ENCODE data around the gene PCDH11Y.
A peak's percentile ranks its signal among the peaks of the same experiment; 100 is the strongest.
"Not testable (repeated sequence)": the region's sequence is repeated elsewhere in the genome, so short reads cannot be mapped to it uniquely, and the experiment has no call there.

PCDH11Y gene, protein sequence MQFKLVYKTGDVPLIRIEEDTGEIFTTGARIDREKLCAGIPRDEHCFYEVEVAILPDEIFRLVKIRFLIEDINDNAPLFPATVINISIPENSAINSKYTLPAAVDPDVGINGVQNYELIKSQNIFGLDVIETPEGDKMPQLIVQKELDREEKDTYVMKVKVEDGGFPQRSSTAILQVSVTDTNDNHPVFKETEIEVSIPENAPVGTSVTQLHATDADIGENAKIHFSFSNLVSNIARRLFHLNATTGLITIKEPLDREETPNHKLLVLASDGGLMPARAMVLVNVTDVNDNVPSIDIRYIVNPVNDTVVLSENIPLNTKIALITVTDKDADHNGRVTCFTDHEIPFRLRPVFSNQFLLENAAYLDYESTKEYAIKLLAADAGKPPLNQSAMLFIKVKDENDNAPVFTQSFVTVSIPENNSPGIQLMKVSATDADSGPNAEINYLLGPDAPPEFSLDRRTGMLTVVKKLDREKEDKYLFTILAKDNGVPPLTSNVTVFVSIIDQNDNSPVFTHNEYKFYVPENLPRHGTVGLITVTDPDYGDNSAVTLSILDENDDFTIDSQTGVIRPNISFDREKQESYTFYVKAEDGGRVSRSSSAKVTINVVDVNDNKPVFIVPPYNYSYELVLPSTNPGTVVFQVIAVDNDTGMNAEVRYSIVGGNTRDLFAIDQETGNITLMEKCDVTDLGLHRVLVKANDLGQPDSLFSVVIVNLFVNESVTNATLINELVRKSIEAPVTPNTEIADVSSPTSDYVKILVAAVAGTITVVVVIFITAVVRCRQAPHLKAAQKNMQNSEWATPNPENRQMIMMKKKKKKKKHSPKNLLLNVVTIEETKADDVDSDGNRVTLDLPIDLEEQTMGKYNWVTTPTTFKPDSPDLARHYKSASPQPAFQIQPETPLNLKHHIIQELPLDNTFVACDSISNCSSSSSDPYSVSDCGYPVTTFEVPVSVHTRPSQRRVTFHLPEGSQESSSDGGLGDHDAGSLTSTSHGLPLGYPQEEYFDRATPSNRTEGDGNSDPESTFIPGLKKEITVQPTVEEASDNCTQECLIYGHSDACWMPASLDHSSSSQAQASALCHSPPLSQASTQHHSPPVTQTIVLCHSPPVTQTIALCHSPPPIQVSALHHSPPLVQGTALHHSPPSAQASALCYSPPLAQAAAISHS (N-terminal part only)

DNA sequence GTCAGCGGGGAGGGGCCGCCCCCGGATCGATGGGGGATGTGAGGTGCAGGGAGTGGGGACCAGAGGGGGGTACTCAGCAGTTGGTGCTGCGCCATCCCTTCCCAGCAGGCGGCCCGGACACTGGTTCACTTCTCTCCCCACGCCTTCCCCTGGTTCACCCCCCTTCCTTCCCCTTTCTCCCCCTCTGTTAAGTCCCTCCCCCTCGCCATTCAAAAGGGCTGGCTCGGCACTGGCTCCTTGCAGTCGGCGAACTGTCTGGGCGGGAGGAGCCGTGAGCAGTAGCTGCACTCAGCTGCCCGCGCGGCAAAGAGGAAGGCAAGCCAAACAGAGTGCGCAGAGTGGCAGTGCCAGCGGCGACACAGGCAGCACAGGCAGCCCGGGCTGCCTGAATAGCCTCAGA lies at the start of gene PCDH11Y:
TSS of gene PCDH11Y (plus strand) at position 240 of the 400 bp plus-strand sequence. CDS start 56,804 bp downstream, outside the sequence.
- peak in 1 of 2 donors; percentile 0 for DNase-seq (ENCODE audit: extremely low read depth in 1 of 2, low read depth in 1 of 2)

DNA sequence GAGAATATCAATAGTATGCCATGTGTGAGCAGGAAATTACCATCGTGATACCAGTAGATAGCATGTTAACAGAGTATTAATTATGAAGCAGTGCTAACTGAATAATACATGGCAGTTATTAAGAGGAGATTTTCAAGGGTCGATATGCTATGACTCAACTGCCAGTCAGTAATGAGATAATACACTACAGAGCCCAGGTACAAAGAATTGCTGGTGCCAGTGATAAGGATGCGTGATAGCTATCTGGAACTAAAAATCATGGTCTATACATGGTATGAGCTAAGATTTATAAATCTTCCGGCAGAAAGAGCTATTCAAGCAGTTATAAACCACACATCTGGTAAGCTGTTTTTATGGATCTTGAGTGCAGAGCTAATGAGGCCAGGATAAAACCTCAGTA lies 32.2 kb upstream of the PCDH11Y start:
- not testable (repeated sequence) for DNase-seq (ENCODE audit: extremely low read depth in 1 of 2, low read depth in 1 of 2)

GRCh38 chrY:4991743-4992400 lies 8.2 kb upstream of the PCDH11Y start:
- not testable (repeated sequence) for DNase-seq (ENCODE audit: extremely low read depth in 1 of 2, low read depth in 1 of 2)

GRCh38 chrY:4994892-4995291 lies 5.2 kb upstream of the PCDH11Y start:
- DNase-seq (ENCODE audit: extremely low read depth in 1 of 2, low read depth in 1 of 2), result not testable (repeated sequence)

DNA sequence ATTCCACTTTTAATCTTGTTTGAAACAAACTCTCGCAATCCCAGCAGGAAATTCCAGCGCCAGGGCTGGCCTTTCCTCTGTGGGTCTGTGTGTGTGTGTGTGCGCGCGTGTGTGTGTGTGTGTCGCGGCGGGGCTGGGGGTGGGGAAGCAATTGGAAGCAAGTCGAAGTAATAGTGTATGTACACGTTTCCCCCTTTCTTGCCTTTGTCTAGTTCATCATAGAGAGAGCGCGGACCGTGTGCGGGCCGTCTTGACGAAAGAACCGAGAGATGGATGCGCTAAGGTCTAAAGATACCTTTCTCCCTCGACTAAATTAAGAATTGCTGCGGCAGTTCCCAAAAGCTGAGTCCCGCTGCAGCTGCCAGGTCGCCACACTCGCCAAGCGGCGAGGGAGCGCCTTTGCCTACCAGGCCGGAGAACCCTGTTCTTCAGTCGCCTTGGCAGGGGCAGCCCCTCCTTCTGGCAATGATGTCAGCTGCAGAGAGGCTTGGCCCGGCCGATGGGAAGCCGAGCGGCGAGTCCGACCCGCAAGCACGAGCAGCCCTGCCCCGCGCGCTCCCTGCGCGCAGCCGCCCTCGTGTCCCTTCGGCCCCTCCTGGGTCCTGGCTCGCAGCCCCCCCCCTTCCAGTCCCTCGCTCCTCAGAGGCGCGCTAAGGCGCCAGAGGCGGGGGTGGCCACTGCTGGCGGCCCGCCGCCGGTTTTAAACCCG lies 2.5 kb downstream of the PCDH11Y start:
- not testable (repeated sequence) for DNase-seq (ENCODE audit: extremely low read depth in 1 of 2, low read depth in 1 of 2)

DNA sequence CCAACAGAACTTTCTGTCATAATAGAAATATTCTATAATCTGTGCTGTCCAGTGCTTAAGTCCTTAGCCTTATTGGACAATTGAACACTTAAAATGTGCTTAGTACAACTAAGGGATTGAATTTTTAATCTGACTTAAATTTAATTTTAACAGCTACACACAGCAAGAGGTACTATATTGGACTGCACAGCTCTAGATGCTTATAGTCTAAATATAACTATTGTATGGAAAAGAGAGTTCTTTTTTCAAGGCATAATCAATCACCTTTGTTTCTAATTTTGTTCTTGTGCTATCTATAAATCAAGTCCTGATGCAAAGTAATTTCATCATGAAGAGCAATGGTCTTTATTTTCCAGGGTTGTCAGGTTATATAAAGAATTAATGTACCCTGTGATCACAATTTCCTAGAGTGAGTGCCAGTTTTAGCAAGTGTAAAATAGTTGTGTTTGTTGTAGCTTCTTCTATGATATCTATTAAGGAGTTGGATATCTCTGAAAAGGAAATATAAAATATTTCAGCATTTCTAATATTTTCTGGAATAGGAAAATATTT lies 39.0 kb downstream of the PCDH11Y start:
- not testable (repeated sequence) for DNase-seq (ENCODE audit: extremely low read depth in 1 of 2, low read depth in 1 of 2)

- DNase-seq (ENCODE audit: extremely low read depth in 1 of 2, low read depth in 1 of 2), result not testable (repeated sequence)
These were observed 82.9 kb downstream of the PCDH11Y start for GRCh38 chrY:5083017-5083416.

- DNase-seq (ENCODE audit: extremely low read depth in 1 of 2, low read depth in 1 of 2), result not testable (repeated sequence)
These were observed 182.9 kb downstream of the PCDH11Y start for GRCh38 chrY:5182998-5183397.

DNA sequence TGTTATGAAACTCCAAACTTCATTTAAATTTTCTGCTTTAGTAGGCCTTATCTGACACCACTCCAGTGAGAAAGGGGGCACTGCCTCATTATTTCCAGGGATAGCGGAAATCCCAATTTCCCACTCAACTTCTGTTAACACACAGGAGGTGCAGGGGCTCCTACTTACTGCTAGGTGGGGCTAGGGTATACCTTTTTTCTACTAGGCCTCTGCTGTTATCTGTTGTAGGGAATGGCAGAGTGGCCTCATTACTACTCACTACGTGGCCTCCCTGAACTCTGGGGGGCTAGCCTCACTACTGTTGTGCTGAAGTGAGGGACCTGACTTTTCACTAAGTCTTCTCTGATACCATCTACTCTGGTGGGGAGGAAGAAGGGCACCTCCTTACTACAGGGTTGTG lies 215.0 kb downstream of the PCDH11Y start:
- not testable (repeated sequence) for DNase-seq (ENCODE audit: extremely low read depth in 1 of 2, low read depth in 1 of 2)

DNA sequence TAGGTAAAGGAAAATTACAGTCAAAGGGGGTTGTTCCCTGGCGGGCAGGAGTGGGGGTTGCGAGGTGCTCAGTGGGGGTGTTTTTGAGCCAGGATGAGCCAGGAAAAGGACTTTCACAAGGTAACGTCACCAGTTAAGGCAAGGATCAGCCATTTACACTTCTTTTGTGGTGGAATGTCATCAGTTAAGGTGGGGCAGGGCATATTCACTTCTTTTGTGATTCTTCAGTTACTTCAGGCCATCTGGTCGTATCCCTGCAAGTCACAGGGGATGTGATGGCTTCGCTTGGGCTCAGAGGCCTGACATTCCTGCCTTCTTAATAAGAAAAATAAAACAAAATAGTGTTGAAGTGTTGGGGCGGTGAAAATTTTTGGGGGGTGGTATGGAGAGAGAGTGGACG lies 324.8 kb downstream of the PCDH11Y start:
- DNase-seq (ENCODE audit: extremely low read depth in 1 of 2, low read depth in 1 of 2), result not testable (repeated sequence)

DNA sequence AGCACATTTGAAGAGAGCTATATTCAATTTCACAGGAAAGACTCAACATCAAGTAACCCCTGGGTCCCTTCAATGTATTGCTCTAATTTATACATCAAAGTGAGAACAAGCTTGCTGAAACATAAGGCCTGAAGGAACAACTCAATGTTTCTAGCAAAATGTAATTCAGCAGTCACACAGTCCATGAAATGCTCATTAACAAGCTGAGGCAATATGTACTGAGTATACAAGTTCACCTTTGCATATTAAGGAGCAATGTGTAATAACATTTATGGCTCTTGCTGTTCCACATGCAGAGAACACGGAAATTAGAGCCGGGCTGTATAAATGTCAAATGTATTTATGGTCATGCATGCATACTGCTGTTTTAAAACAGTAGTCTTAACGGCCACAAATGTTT lies 342.1 kb downstream of the PCDH11Y start:
- DNase-seq (ENCODE audit: extremely low read depth in 1 of 2, low read depth in 1 of 2), result not testable (repeated sequence)

- DNase-seq (ENCODE audit: extremely low read depth in 1 of 2, low read depth in 1 of 2), result not testable (repeated sequence)
These were observed 543.6 kb downstream of the PCDH11Y start for GRCh38 chrY:5543705-5544104.

DNA sequence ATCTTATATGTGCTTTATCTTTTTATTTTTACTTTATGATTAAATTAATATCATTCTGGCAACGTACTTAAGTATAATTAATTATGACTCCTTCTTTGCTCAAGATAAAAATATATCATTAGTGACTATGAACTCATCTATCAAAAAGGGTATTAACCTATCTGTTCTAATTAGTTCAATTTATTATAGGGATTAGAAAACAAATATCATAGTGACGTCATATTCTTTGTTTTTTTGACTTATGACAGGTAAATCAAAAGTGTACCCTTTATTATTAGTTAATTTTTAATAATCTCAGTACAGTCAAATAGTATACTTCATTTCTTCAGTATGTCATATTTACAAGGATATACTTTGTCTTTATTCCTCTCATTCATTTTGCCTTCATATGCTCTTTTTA lies 638.5 kb downstream of the PCDH11Y start:
- DNase-seq (ENCODE audit: extremely low read depth in 1 of 2, low read depth in 1 of 2), result not testable (repeated sequence)

GRCh38 chrY:5679265-5679664 lies 679.2 kb downstream of the PCDH11Y start:
- DNase-seq (ENCODE audit: extremely low read depth in 1 of 2, low read depth in 1 of 2), result not testable (repeated sequence)

DNA sequence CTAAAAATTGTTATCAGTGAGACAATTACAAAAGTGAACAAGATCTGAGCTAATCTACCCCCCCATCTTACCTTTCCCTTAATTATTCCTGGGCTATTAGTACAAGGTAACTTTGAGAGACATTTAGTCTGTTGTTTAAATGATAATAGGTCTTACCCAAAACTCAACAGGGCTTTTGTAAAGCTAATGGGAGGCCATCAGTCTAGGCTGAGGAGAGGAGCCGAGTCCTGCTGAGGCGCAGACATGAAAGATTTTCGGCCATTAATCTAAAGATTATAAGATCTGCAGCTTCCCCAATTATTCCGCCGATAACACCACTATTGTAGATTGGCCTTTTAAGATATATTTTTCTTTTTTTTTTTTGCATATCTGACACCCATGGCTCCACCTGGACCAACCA lies 708.6 kb downstream of the PCDH11Y start:
- not testable (repeated sequence) for DNase-seq (ENCODE audit: extremely low read depth in 1 of 2, low read depth in 1 of 2)

DNA sequence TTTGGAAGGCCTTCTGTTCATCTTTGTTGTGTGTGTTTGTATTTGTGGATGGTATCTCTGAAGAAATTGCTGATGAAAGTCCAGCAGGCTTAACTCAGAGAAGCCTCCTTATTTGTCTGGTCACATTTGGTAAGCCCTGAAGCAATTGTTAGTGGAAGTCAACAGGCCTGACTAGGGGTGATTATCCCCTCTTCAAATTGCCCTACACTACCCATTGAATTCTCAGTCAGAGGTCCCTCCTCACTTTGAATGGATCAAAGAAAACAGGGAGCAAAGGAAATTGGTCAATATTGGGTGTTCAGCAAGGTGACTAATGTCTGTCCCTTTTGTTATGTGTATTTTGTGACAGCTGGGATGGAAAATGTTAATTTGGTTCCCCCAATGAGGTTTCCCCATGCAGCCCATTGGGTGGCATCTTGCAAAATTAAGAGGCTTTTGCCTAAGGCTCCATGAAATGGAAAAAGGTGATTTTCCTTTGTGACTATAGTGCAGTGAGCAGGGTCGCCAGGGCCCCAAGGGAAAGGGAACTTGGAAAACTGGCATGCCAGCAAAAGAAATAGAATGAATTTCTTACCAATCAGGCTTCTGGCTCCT lies 709.8 kb downstream of the PCDH11Y start:
- DNase-seq (ENCODE audit: extremely low read depth in 1 of 2, low read depth in 1 of 2), result not testable (repeated sequence)

DNA sequence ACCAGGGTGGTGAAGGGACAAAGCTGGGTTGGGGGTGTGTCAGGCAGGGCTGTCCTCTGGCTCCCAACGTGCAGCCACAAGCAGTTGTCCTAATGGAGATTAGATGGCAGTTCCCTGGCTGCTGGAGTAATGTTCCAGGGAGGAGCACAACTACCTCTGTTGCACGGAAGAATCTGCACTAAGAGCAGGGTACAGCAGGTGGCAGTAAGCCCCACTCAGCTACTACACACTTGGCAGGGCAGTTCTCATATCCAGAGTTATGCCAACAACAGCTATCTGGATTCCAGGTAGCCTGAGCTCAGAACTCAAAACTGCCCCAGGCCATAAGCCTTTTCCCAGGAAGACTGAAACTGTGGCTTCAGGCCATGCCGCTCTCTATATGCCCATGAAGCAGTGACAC lies 761.3 kb downstream of the PCDH11Y start:
- not testable (repeated sequence) for DNase-seq (ENCODE audit: extremely low read depth in 1 of 2, low read depth in 1 of 2)

DNA sequence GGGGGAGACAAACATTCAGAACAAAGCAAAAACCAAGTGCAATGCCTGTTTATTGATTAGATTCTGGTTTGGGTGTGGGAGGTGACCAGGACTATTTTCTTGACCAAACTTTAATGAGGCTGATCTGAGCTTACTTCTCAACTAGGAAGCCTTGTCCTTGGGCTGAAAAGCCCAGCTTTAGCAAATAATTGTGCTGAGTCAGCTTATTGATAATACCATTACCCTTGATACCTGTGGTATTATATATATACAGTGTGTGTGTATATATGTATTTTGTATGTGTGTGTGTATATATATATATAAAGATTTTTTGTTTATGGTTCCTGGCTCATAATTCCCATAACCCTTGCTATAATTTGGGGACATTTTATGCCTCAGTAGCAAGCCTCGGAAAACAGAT lies 776.4 kb downstream of the PCDH11Y start:
- DNase-seq (ENCODE audit: extremely low read depth in 1 of 2, low read depth in 1 of 2), result not testable (repeated sequence)
